Hematopoietic multipotent progenitor cell treated with erythropoietin and hydrocortisone succinate and interleukin-3 and kit ligand, for 4 days (in vitro differentiated cells): Measurements from ENCODE around the gene TIE1.

Experiments used
- DNase-seq: peaks from one replicate; pipeline ENCODE4 v3.0.0-alpha.2; 2015

The TIE1 gene

GRCh38 chr1:43339584-43340232 lies 38.9 kb downstream of the TIE1 start:
- DNase-seq = no peak

DNA sequence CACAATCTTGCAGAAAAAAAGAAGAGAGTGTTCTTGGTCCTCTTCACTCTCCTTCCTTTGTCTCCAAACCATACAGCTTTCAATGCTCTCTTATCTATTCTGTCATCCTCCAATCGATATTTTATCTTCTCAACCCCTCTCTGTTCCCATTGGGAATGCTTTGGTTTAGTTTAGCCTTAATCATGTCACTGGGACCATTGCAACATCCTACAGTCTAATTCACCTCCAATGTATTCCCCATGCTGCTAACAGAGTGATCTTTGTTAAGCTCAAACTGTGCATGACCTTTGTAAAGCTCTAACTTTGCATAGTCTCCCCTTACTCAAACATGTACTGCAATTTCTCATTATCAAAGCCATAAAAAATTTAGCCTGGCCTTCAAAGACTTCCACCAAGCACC lies 39.8 kb downstream of the TIE1 start:
- DNase-seq = no peak

DNA sequence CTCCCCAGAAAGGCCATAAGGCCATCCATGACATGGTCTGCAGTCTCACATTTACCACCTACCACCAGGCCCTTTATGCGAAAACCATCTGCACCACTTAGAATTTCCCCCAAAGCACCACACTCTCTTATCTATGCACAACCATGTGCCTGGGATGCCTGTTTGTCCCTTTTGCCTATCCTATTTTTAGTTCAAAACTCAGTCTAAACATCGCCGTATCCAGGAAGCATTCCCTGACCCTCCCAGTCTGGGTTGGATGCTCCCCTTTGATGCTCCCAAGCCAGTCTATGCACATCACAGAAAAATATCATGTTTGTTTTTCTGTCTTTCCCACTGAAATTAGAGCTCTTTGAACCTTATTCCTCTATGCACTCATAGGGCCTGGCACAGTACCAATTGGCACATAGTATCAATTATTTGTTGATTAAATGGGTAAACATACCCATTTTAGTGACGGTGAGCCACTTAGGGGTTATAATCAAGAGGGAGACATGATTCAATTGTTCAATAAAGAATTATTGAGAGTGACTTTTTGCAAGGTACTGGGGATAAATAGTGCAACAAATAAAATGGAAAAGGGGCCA lies 43.6 kb downstream of the TIE1 start:
- peak; percentile 79 for DNase-seq

DNA sequence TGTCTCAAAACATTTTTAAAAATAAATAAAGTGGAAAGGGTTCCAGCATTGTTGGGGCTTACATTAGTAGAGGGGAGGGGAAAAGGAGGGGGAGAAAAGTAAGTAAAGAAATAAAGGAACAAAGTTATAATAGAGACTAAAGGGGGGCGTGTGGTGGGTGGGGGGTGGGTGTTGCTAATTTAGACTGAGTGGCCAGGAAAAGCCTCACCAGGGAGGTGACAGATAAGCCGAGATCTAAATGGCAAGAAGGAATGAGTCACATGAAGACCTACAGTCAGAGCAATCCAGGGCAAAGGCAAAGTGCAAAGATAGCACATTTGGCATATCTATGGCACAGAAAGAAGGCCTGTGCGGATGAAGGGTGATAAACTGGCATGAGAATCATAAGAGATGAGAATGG lies 44.3 kb downstream of the TIE1 start:
- DNase-seq = peak; percentile 94

- DNase-seq = no peak
Measured at GRCh38 chr1:43346636-43347035, 45.9 kb downstream of the TIE1 start.

DNA sequence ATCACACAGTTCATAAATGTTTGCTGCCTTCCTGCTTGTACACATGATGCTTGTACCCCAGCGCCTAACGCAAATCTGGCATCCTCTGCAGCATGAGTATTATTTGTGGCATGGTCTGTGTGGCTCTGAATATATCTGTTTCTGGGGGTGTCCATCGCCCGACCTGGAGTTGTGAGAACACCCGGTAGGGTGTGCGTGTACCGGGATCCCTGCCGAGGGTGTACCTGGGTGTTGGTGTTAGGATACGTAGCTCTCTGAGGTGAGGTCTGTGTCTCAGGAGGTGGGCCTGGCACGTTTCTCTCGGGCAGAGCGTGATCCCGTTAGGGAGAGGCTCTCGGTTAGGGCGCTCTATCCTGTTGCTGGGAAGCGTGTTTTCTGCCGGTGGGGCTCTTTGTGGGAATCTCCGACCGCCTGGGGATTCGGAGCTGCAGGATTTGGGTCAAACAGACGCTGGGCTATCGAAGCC lies 47.6 kb downstream of the TIE1 start:
- no peak for DNase-seq

DNA sequence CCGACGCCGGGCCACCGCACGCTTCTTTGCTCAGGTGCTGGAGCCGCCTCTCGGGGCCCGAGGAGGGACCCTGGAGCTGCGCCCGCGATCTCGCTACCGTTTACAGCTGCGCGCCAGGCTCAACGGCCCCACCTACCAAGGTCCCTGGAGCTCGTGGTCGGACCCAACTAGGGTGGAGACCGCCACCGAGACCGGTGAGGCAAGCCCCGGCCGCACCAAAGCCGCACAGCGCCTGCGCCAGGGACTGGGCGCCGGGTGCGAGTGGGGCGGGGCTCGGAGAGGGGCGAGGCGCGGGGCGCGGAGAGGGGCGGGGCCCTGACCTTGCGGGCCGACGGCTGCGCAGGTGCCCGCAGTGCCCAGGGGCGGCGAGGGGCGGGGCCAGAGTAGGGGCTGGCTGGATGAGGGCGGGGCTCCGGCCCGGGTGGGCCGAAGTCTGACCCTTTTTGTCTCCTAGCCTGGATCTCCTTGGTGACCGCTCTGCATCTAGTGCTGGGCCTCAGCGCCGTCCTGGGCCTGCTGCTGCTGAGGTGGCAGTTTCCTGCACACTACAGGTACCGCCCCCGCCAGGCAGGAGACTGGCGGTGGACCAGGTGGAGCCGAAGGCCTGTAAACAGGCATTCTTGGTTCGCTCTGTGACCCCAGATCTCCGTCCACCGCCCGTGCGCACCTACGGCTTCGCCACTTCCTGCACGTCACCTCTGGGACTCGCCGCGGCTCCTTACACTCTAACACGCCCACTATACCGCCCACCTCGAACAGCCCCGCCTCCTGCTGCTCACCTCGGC lies 48.2 kb downstream of the TIE1 start:
- DNase-seq = no peak

DNA sequence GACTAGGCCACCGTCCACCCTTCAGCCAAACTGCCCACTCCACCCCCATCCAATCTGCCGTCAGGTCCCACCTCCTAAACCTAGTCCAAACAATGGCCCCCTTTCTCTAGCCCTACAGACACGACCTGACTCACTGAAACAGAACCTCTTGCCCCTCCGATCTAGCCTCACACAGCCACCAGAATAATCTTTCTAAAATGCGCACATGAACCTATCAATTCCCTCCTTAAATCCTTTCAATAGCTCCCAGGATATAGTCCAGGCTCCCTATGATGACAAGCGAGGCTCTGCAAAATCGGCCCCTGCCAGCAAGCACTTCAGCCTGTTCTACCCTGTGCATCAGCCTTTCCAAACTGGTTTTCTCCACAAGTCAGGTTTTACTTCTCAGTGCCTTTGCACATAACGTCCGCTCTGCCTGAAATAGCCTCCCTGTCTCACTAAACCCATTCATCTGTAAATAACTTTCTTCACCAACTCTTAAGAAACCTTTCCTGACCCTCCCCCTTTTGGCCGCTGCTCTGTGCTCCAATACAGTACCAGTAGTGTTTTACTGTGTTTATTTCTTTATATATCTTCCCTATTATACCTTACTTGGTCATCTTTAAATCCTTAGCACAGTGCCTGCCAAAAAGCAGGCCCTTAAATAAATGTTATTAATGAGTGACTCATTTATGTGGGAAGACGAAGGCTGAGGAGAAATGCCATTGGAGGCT lies 49.0 kb downstream of the TIE1 start:
- DNase-seq = no peak

DNA sequence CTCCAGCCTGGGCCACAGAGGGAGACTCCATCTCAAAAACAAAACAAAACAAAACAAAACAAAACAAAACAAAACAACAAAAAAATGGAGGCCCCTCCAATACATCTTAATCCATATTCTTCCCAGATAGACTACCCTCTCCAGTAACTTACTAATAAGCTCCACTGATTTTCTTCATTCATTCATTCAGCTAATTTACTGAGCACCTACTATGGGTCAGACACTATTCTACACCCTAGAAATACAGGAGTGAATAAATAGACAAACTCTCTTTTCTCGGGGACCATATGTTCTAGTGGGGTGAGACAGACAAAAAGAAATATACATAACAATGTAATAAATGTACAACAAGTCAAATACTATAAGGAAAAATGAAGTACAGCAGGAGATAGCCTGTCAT lies 50.2 kb downstream of the TIE1 start:
- DNase-seq = no peak

- no peak for DNase-seq
Measured at GRCh38 chr1:43351421-43352350, 50.9 kb downstream of the TIE1 start.

DNA sequence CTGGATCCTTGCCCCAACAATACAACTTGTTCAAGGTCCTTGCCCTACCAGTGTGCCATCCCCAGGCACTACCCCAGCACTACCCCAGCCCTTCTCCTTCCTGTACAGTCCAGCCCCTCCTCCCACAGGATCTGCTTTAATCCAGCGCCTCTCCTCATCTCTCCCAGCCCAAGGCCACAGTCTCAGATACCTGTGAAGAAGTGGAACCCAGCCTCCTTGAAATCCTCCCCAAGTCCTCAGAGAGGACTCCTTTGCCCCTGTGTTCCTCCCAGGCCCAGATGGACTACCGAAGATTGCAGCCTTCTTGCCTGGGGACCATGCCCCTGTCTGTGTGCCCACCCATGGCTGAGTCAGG lies 51.5 kb downstream of the TIE1 start:
- DNase-seq = no peak

GRCh38 chr1:43352881-43353280 lies 52.1 kb downstream of the TIE1 start:
- no peak for DNase-seq

DNA sequence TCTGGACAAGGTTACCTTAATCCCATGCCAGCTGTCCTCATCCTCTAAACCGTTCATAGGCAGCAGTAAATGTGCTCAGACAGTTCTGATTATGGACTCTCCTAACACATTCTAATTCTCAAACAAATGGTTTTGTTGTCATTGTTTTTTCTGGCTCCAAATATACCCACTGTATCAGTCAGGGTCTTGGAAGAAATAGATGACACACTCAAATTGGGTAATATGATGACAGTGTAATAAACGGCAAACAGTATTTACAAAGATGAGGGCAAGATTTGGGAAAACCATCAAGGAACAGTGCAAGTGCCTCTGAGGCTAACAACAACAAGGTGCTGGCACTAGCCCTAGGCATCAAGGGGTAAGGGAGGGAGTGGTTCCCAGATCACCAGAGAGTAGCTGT lies 53.7 kb downstream of the TIE1 start:
- no peak for DNase-seq

DNA sequence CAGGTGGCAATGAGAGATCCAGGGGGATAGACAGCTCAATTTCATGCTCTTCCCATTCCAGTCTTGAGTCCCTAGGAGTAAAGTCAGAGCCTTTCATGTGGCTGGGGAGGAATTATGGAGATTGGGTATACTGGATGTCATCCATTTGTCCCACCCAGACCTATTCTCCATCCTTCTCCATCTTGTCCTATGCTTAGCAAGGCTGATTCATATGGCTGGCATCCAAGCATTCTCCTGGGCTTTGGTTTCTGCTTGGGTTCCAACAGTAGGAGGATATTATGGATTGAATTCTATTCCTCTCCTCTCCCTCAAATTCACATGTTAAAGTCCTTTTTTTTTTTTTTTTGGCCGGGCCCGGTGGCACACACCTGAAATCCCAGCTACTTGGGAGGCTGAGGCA lies 54.2 kb downstream of the TIE1 start:
- DNase-seq = no peak

DNA sequence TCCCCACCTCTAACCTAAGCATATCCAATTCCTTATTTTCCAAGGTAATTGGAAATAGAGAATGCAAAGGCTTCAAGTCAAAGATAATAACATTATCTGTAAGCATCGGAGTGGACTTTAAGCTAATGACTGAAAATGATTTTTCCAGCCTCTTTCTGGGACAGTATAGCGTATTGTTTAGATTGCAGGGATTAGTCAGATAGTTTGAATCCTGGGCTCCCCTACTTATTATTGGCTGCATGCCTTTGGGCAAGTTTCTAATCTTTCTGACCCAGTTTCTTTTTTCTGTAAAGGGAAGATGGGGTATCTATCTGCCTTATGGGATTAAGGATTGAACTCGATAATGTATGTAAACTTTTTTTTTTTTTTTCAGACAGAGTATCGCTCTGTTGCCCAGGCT lies 56.5 kb downstream of the TIE1 start:
- DNase-seq = no peak

DNA sequence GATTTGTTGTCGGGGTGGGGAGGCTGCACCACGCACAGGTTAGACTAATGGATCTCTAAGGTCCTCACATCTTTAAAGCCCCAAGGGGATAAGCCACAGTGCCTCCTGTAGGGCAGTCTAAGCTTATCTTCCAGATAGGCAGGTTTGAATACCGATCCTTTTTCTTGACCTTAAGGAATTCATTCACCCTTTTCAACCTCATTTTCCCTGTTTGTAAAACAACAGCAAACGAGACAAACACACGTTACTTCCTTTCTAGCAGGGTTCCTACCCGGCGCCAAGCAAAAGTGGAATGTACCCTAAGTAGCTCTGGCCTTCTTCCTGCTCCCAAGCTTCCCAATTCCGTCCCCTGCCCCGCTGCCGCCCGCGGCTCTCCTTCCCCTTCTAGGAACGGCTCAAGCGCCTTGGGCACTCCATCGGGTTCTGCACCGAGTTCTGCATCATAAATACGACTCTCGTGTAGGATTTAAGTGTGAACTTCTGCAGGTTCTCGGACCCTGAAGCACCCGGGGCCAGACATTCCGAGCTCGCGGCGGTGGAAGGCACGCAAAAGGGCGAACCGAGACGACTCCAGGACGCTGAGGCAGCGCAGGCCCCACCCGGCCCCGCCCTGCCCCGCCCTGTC lies 57.5 kb downstream of the TIE1 start:
- peak; percentile 78 for DNase-seq

GRCh38 chr1:43358746-43359693 lies 58.2 kb downstream of the TIE1 start, which contains the start of gene CDC20:
CDC20 (plus strand) TSS chr1:43358981; CDS start chr1:43359216, 235 bp downstream.
- peak; percentile 100 for DNase-seq

DNA sequence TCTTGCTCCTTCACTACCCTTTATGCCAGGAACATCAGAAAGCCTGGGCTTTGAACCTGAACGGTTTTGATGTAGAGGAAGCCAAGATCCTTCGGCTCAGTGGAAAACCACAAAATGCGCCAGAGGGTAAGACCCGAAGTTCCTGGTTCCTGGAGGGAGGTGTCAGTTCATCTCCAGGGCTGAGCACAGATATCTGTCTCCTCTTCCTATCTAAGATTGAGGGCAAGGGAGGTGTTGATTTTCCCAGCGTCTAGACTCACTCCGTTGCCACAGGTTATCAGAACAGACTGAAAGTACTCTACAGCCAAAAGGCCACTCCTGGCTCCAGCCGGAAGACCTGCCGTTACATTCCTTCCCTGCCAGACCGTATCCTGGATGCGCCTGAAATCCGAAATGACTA lies 58.9 kb downstream of the TIE1 start:
- DNase-seq = no peak

GRCh38 chr1:43360616-43361015 lies 59.8 kb downstream of the TIE1 start:
- no peak for DNase-seq

GRCh38 chr1:43363283-43363934 lies 62.6 kb downstream of the TIE1 start:
- no peak for DNase-seq
